IMR-90 (cell line): ENCODE data around the gene TTC16. TPM values are rescaled to one million over a fixed set of nuclear protein-coding genes. Genes with fewer than 3 reads are reported as not detected.

Experiments
- ATAC-seq: fragments of 200-7000 bp; cut with Tn5 transposase; 2 replicates; pipeline ENCODE4 v1.9.1; 2020; ENCODE audit warnings: low read depth, mild to moderate bottlenecking, moderate library complexity
- BruUV-seq: library from RNA; stranded (reverse); fragments of 400-500 nt; replicated peaks from 2 replicates; lab custom pipeline; 2021; lab: Mats Ljungman, UMichigan
- CTCF ChIA-PET: fragments of 300-600 bp; formaldehyde crosslinking; extraction: SDS; loops from one replicate; lab custom pipeline; 2021; ENCODE audit warnings: antibody characterized with exemption; lab: Yijun Ruan, JAX
- POLR2A ChIA-PET: fragments of 300-600 bp; sonication (Branson Sonifier 250); formaldehyde crosslinking; loops from one replicate; lab custom pipeline; 2022; ENCODE audit warnings: antibody characterized with exemption; ENCODE audit not compliant: unreplicated experiment; lab: Charles Lee
- DNase-seq: peaks from one replicate; pipeline ENCODE4 v3.0.0; 2013
- H2AFZ ChIP-seq: replicated peaks from 2 replicates; pipeline ENCODE3; 2013; ENCODE audit warnings: low read length, mild to moderate bottlenecking; ENCODE audit not compliant: poor library complexity
- H2AK5ac ChIP-seq: 2 replicates; pipeline ENCODE4 v1.6.1; 2013; ENCODE audit warnings: low read depth, low read length, inconsistent platforms
- H2AK9ac ChIP-seq: replicated peaks from 2 replicates; pipeline ENCODE3; 2013; ENCODE audit warnings: mild to moderate bottlenecking, low read depth, low read length, moderate library complexity; ENCODE audit not compliant: poor library complexity
- H2BK120ac ChIP-seq: 2 replicates; pipeline ENCODE4 v1.6.1; 2013; ENCODE audit warnings: low read depth, low read length, inconsistent platforms
- H2BK15ac ChIP-seq: 3 replicates; pipeline ENCODE4 v1.6.1; 2013; ENCODE audit warnings: low read depth, low read length, inconsistent platforms
- H2BK20ac ChIP-seq: 2 replicates; pipeline ENCODE4 v1.6.1; 2013; ENCODE audit warnings: low read depth, mild to moderate bottlenecking, inconsistent platforms, low read length, moderate library complexity
- H2BK5ac ChIP-seq: 2 replicates; pipeline ENCODE4 v1.6.1; 2013; ENCODE audit warnings: mild to moderate bottlenecking, low read depth, low read length, inconsistent platforms; ENCODE audit not compliant: poor library complexity, severe bottlenecking
- H3K14ac ChIP-seq: replicated peaks from 2 replicates; pipeline ENCODE4 v1.6.1; 2013; ENCODE audit warnings: low read depth, low read length, inconsistent platforms
- H3K18ac ChIP-seq: 2 replicates; pipeline ENCODE4 v1.6.1; 2013; ENCODE audit warnings: low read depth, low read length, control low read depth
- H3K23ac ChIP-seq: 2 replicates; pipeline ENCODE4 v1.6.1; 2013; ENCODE audit warnings: low read depth, low read length, inconsistent platforms
- H3K27ac ChIP-seq: 2 replicates; pipeline ENCODE4 v1.5.1; 2013; ENCODE audit warnings: mild to moderate bottlenecking, control low read depth, low read length; ENCODE audit not compliant: insufficient read depth
- H3K27me3 ChIP-seq: 2 replicates; pipeline ENCODE4 v1.6.1; 2013; ENCODE audit warnings: low read length; ENCODE audit not compliant: control insufficient read depth, insufficient read depth
- H3K36me3 ChIP-seq: 2 replicates; pipeline ENCODE4 v1.6.1; 2013; ENCODE audit warnings: low read length, mixed read lengths; ENCODE audit not compliant: control insufficient read depth, insufficient read depth
- H3K4ac ChIP-seq: 2 replicates; pipeline ENCODE4 v1.6.1; 2013; ENCODE audit warnings: low read depth, low read length, inconsistent platforms
- H3K4me1 ChIP-seq: 2 replicates; pipeline ENCODE4 v1.6.1; 2013; ENCODE audit warnings: low read length, mixed read lengths; ENCODE audit not compliant: control insufficient read depth, insufficient read depth
- H3K4me2 ChIP-seq: 2 replicates; pipeline ENCODE4 v1.6.1; 2013; ENCODE audit warnings: low read depth, mild to moderate bottlenecking, control low read depth, low read length, moderate library complexity
- H3K4me3 ChIP-seq: 2 replicates; pipeline ENCODE4 v1.5.1; 2013; ENCODE audit warnings: low read depth, mild to moderate bottlenecking, control low read depth, low read length, moderate library complexity; ENCODE audit not compliant: insufficient read depth
- H3K56ac ChIP-seq: 2 replicates; pipeline ENCODE4 v1.6.1; 2013; ENCODE audit warnings: low read length, inconsistent platforms; ENCODE audit not compliant: insufficient read depth; ENCODE audit errors: extremely low read depth
- H3K79me1 ChIP-seq, 2 experiments: 2 replicates each; pipeline ENCODE4 v1.6.1; 2013; ENCODE audit warnings: low read length in 2 of 2, inconsistent platforms in 1 of 2, low read depth in 1 of 2
- H3K9ac ChIP-seq: 2 replicates; pipeline ENCODE4 v1.6.1; 2013; ENCODE audit warnings: low read depth, low read length, control low read depth
- H3K9me1 ChIP-seq: 2 replicates; pipeline ENCODE4 v1.6.1; 2013; ENCODE audit warnings: low read length, inconsistent platforms; ENCODE audit not compliant: insufficient read depth
- H3K9me3 ChIP-seq: 2 replicates; pipeline ENCODE4 v1.6.1; 2013; ENCODE audit warnings: low read length; ENCODE audit not compliant: control insufficient read depth, insufficient read depth
- H4K20me1 ChIP-seq: 2 replicates; pipeline ENCODE4 v1.6.1; 2013; ENCODE audit warnings: low read length, inconsistent platforms; ENCODE audit not compliant: insufficient read depth
- H4K5ac ChIP-seq: 2 replicates; pipeline ENCODE4 v1.6.1; 2013; ENCODE audit warnings: mild to moderate bottlenecking, low read depth, low read length, control low read depth
- H4K8ac ChIP-seq, 2 experiments: 2 replicates each; pipeline ENCODE4 v1.6.1; 2013; ENCODE audit warnings: low read depth in 2 of 2, low read length in 2 of 2, control low read depth in 1 of 2, inconsistent platforms in 1 of 2
- H4K91ac ChIP-seq: 2 replicates; pipeline ENCODE4 v1.6.1; 2013; ENCODE audit warnings: low read depth, low read length, inconsistent platforms; ENCODE audit not compliant: insufficient read depth
- BHLHE40 ChIP-seq: fragments of 150-350 bp; IDR thresholded peaks from 2 replicates; pipeline ENCODE4 v1.6.1; 2016; ENCODE audit warnings: mild to moderate bottlenecking, low read depth, low read length
- FOS ChIP-seq: fragments of 150-350 bp; IDR thresholded peaks from 2 replicates; pipeline ENCODE4 v1.6.1; 2016; ENCODE audit warnings: low read depth, low read length
- MAZ ChIP-seq: IDR thresholded peaks from 2 replicates; pipeline ENCODE4 v1.6.1; 2012; ENCODE audit warnings: low read depth, mild to moderate bottlenecking, low read length, improper control_type of control experiment, moderate library complexity, borderline replicate concordance
- MXI1 ChIP-seq: IDR thresholded peaks from 2 replicates; pipeline ENCODE4 v1.6.1; 2012; ENCODE audit warnings: low read depth, mild to moderate bottlenecking, low read length, moderate library complexity, borderline replicate concordance
- NFE2L2 ChIP-seq: fragments of 150-350 bp; IDR thresholded peaks from 2 replicates; pipeline ENCODE4 v1.6.1; 2016; ENCODE audit warnings: low read depth, mild to moderate bottlenecking, low read length
- RAD21 ChIP-seq: IDR thresholded peaks from 2 replicates; pipeline ENCODE4 v1.6.1; 2012; ENCODE audit warnings: low read length, improper control_type of control experiment
- RCOR1 ChIP-seq: IDR thresholded peaks from 2 replicates; pipeline ENCODE4 v1.6.1; 2012; ENCODE audit warnings: mild to moderate bottlenecking, low read length, improper control_type of control experiment; ENCODE audit not compliant: insufficient replicate concordance
- RFX5 ChIP-seq: IDR thresholded peaks from 2 replicates; pipeline ENCODE4 v1.8.0; 2012; ENCODE audit warnings: low read depth, mild to moderate bottlenecking, low read length, moderate library complexity
- SMC3 ChIP-seq: fragments of 150-350 bp; IDR thresholded peaks from 2 replicates; pipeline ENCODE4 v1.6.1; 2016; ENCODE audit warnings: low read depth, mild to moderate bottlenecking, antibody characterized with exemption, low read length, moderate library complexity
- USF2 ChIP-seq: fragments of 150-350 bp; IDR thresholded peaks from 2 replicates; pipeline ENCODE4 v1.6.1; 2017; ENCODE audit warnings: mild to moderate bottlenecking, antibody characterized with exemption, low read length, low read depth
- WGBS, 2 experiments: methylation state at CpG; one replicate each; pipeline versions ENCODE4 v1.1.5 to v1.1.7; 2013; ENCODE audit warnings: missing lambda C conversion rate in 2 of 2; ENCODE audit not compliant: insufficient read length in 1 of 2; ENCODE audit errors: extremely low coverage in 2 of 2; 5-methylcytosine and 5-hydroxymethylcytosine counted together
- dilution Hi-C: fragments of 300-500 bp; cut with HindIII; formaldehyde crosslinking; loops from one replicate; pipeline ENCODE4 v1.14.3; 2018; ENCODE audit warnings: low sequenced_read_pairs; ENCODE audit not compliant: unreplicated experiment
- in situ Hi-C: fragments of 300-500 bp; cut with MboI; formaldehyde crosslinking; loops from 3 replicates; pipeline ENCODE4 v1.14.3; 2019; ENCODE audit warnings: low sequenced_read_pairs, inconsistent platforms, mixed read lengths
- intact Hi-C: fragments of 100-400 bp; cut with micrococcal nuclease; formaldehyde crosslinking; loops from 2 replicates; pipeline ENCODE4 v1.10.0; 2022
- polyA plus RNA-seq, 3 experiments: library from polyadenylated mRNA; depleted of rRNA; stranded (reverse); fragments of >200 nt; gene quantifications; 2 replicates each; pipeline ENCODE4 v1.2.3, GENCODE V29; 2012; ENCODE audit warnings: low replicate concordance in 1 of 3
- total RNA-seq: library from RNA; depleted of rRNA; stranded (reverse); fragments of >200 nt; gene quantifications from 2 replicates; pipeline ENCODE4 v1.2.3, GENCODE V29; 2012
- TF ChIP-seq, protein P1 (sequence below): conservative IDR thresholded peaks from 2 replicates; pipeline ENCODE4 v1.5.1; 2012; ENCODE audit warnings: mild to moderate bottlenecking, low read depth, low read length, improper control_type of control experiment

The TTC16 gene
- total and polyA plus RNA-seq, 2 of the 4 experiments (the other 2 are of a cell fraction) = 0.02 TPM; not detected in 1

DNA sequence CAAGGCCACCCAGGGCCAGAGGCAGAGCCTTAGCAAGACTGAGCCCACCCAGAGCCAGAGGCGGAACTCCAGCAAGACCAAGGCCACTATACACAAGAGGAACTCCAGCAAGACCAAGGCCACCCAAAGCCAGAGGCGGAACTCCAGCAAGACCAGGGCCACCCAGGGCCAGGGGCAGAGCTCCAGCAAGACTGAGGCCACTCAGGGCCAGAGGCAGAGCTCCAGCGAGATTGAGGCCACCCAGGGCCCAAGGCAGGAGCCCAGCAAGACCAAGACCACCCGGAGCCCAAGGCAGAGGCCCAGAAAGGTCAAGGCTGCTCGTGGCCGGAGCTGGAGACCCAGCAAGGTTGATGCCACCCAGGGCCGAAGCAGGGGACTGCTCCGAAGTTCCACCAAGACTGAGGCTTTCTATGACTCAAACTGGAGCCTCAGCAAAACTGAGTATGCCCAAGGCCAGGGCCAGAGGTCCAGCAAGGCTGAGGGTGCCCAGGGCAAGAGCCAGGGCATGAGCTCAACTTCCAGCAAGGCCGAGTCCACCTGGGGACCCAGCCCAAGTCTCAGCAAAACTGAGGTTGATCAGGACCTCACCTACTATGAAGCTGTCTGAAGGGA is 15.0 kb downstream of the TTC16 start:
- Histone ChIP-seq H4K8ac (no peak overlapping the region), H3K56ac (no peak overlapping the region), H2AK9ac (no peak overlapping the region), H3K9ac (no peak overlapping the region), H3K14ac (no peak overlapping the region), H3K36me3 (peaks cover 5% of the 10 kb centered on the region; the same call in 1 of the 2 replicates), H3K27ac (no peak overlapping the region), H3K9me1 (no peaks in the 10 kb centered on the region), H3K9me3 (no peaks in the 10 kb centered on the region), H4K91ac (no peak overlapping the region), H2BK20ac (no peak overlapping the region), H2BK15ac (no peak overlapping the region), H2BK5ac (no peak overlapping the region), H4K20me1 (no peaks in the 10 kb centered on the region), H3K27me3 (no peaks in the 10 kb centered on the region), H2AK5ac (no peak overlapping the region), H3K23ac (no peak overlapping the region), H4K5ac (no peak overlapping the region), H2AFZ (no peak overlapping the region), H3K79me1 (peaks cover 4 to 12% of the 10 kb centered on the region in 2 experiments; a peak in 2 of 4 replicates), H3K4me1 (peaks cover 6% of the 10 kb centered on the region), H3K4me2 (no peak overlapping the region), H3K4me3 (no peak overlapping the region), H3K4ac (no peak overlapping the region), H3K18ac (no peak overlapping the region), H2BK120ac (no peak overlapping the region)
- no peak for ATAC-seq
- CTCF ChIA-PET = interaction anchor here (0.6 kb wide), 1 partner anchor 241 kb away, joined by 3 read pairs; no protein-coding TSS in a partner anchor
- BruUV-seq = no TSS peak
- POLR2A ChIA-PET = no interaction called here
- dilution Hi-C loops (no loop called here), in situ Hi-C loops (no loop called here), intact Hi-C loops (loop anchor here (5.0 kb wide), 1 partner anchor 224 kb away; no protein-coding TSS in a partner anchor)
- DNase-seq = no peak
- 86% methylated on average over 7 of the region's 9 CpGs; no CpG with 5 or more reads in 1 of the 2 experiments for WGBS, 2 experiments
- TF ChIP-seq SMC3 (no peak), FOS (no peak), RAD21 (no peak), RCOR1 (no peak), MAZ (no peak), BHLHE40 (no peak), NFE2L2 (no peak), USF2 (no peak), RFX5 (no peak), MXI1 (no peak)
- TF ChIP-seq, protein P1, sequence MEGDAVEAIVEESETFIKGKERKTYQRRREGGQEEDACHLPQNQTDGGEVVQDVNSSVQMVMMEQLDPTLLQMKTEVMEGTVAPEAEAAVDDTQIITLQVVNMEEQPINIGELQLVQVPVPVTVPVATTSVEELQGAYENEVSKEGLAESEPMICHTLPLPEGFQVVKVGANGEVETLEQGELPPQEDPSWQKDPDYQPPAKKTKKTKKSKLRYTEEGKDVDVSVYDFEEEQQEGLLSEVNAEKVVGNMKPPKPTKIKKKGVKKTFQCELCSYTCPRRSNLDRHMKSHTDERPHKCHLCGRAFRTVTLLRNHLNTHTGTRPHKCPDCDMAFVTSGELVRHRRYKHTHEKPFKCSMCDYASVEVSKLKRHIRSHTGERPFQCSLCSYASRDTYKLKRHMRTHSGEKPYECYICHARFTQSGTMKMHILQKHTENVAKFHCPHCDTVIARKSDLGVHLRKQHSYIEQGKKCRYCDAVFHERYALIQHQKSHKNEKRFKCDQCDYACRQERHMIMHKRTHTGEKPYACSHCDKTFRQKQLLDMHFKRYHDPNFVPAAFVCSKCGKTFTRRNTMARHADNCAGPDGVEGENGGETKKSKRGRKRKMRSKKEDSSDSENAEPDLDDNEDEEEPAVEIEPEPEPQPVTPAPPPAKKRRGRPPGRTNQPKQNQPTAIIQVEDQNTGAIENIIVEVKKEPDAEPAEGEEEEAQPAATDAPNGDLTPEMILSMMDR = no peak
